GM10248 (cell line): ENCODE data around the gene TRNT1.

Experiments used
- CTCF ChIA-PET: fragments of 300-600 bp; sonication (Branson Sonifier 250); formaldehyde crosslinking; extraction: SDS; loops from one replicate; lab custom pipeline; 2021; ENCODE audit warnings: antibody characterized with exemption; lab: Yijun Ruan, JAX
- POLR2A ChIA-PET: fragments of 350-650 bp; sonication (Branson Sonifier 250); formaldehyde crosslinking; extraction: SDS; loops from one replicate; lab custom pipeline; 2020; ENCODE audit warnings: antibody characterized with exemption; lab: Yijun Ruan, JAX
- DNase-seq: peaks from one replicate; pipeline ENCODE4 v3.0.0; 2012; ENCODE audit errors: extremely low spot score
- CTCF ChIP-seq: IDR thresholded peaks from 2 replicates; pipeline ENCODE4 v1.5.1; 2012; ENCODE audit warnings: mild to moderate bottlenecking, low read depth; ENCODE audit errors: extremely low read depth, missing control alignments, control extremely low read depth

TRNT1 gene

GRCh38 chr3:3126477-3127431 lies at the start of gene TRNT1:
TSS of gene TRNT1 (plus strand) at chr3:3126940. CDS start at chr3:3129041, 2,101 bp downstream.
- ChIA-PET CTCF (no interaction called here), POLR2A (no interaction called here)
- TF ChIP-seq CTCF: no peak
- peak; percentile 97 for DNase-seq

GRCh38 chr3:3080309-3080708 lies 46.4 kb upstream of the TRNT1 start:
- POLR2A ChIA-PET: no interaction called here
- CTCF ChIA-PET: interaction anchor here (1.3 kb wide), 1 partner anchor 26 kb away, joined by 3 read pairs; no protein-coding TSS in a partner anchor

DNA sequence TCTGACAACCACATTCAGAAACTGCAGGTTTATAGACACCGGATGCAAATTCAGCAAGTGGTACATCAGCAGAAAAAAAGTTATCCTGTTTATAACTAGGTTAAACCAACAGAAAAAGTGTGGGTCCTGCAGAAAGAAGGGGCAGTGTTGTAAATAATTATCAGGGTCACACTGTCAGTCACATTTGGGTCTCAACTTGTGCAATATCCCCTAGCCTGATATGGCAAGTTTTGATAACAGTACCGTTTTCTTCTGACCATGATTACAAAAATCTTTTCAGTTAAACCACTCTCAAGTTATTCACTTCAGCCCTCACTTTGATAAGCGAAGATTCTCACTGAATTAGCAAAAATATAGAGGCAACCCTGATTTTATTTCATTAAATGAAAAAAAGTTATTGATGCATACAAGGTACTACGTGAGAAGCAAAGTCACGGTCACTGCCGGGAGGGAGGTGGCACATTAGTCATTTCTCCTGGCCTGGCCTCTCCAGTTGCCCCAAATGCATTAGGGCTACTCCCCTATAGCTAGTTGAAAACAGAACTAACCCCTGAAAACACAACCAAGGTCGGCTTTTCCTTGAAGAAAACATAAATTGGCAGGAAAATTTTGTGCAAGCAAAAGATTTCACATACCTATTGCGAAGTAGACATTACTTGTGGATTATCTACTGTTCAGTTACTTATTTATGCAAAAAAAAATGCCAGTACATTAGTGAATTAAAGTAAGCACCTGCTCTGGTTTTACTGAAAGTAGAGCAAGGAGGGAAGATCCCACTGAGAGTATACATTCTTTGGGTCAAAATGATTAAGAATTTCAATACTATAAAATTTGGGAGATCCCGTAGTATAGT lies 45.1 kb upstream of the TRNT1 start:
- CTCF ChIA-PET: no interaction called here
- POLR2A ChIA-PET: no interaction called here
- no peak for DNase-seq
- TF ChIP-seq CTCF: no peak

More at GRCh38 chr3:3080309-3080708, 46.4 kb upstream of the TRNT1 start:
- no peak for DNase-seq
- no peak for TF ChIP-seq CTCF

GRCh38 chr3:3082234-3082924 lies 44.4 kb upstream of the TRNT1 start:
- POLR2A ChIA-PET: no interaction called here
- CTCF ChIA-PET: interaction anchor here (1.2 to 1.6 kb wide), 3 partner anchors 10 to 87 kb away, joined by 3 read pairs; no protein-coding TSS in a partner anchor
- TF ChIP-seq CTCF: no peak
- DNase-seq: peak; percentile 34

DNA sequence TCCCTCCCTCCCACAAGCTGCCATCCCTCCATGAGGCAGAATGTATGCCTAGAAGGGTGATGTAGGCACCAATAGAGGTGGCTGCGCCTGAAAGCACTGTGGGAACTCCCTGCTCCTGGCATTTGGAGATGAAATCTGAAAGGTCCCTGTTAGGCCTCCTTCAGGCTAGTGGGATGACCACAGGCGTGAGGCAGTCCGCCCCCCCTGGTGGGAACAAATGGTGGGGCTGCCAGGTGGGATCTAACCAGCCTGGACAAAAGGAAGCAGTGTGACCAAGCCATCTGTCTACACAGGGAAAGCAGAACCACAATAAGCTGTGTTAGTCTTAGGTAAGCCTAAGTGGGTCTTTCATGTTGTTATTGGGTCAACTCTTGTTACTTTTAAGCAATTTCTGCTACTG lies 41.9 kb upstream of the TRNT1 start:
- DNase-seq: no peak
- ChIA-PET CTCF (interaction anchor here (2.3 kb wide), 1 partner anchor 19 kb away, joined by 4 read pairs; no protein-coding TSS in a partner anchor), POLR2A (no interaction called here)
- no peak for TF ChIP-seq CTCF
